Measurements from ENCODE around the gene CHRD. TPM values are rescaled to one million over a fixed set of nuclear protein-coding genes. Genes with fewer than 3 reads are reported as not detected.

CHRD gene
- total and polyA plus RNA-seq, 7 experiments from 2014 or later, result not detected

- ATAC-seq (peak; percentile 3), DNase-seq (no peak)
- no peaks in the 10 kb centered on the region for H3K27me3 Mint-ChIP-seq
- H3K4me1 Mint-ChIP-seq, result peaks cover 16 to 52% (median 19%) of the 10 kb centered on the region in 7 donors
- Histone ChIP-seq H3K36me3 (ENCODE audit: control insufficient read depth in 2 of 3, insufficient read depth in 3 of 3, low read length in 3 of 3) (peaks cover 9 to 45% (median 13%) of the 10 kb centered on the region in 3 experiments), H3K4me3 (ENCODE audit: low read length) (peak overlapping the region; percentile 66), H3K4me1 (ENCODE audit: control insufficient read depth in 2 of 2, insufficient read depth in 2 of 2, low read length in 2 of 2) (peaks cover 8 to 10% of the 10 kb centered on the region in 2 donors), H3K9me3 (ENCODE audit: control insufficient read depth in 2 of 3, low read length in 3 of 3) (no peaks in the 10 kb centered on the region), H3K27me3 (ENCODE audit: control insufficient read depth in 2 of 2, insufficient read depth in 2 of 2, low read length in 2 of 2) (no peaks in the 10 kb centered on the region), H3K27ac (ENCODE audit: low read depth, low read length) (peak overlapping the region; percentile 96)
- H3K4me3 Mint-ChIP-seq, result peak overlapping the region; percentile 79 to 96 (median 92)
- peak overlapping the region; percentile 62 to 99 (median 96) for H3K27ac Mint-ChIP-seq
- POLR2A ChIA-PET, result interaction anchor here (1.0 kb wide), 1 partner anchor 25 kb away, joined by 3 read pairs; no protein-coding TSS in a partner anchor
- CTCF ChIA-PET, result no interaction called here
- peaks cover 0 to 3% (median 0%) of the 10 kb centered on the region in 11 donors for H3K9me3 Mint-ChIP-seq
- peaks cover 0 to 21% (median 5%) of the 10 kb centered on the region in 5 donors for H3K36me3 Mint-ChIP-seq
- intact Hi-C loops (cut with micrococcal nuclease), result loop anchor here (1.0 kb wide), 4 partner anchors 21 to 86 kb away; partner anchors contain the start of genes EIF4G1 (in 2 of the 2), PSMD2 (in 2 of the 2) and EEF1AKMT4 (in 1 of the 2)
Measured at GRCh38 chr3:184335291-184335660, 44.6 kb upstream of the CHRD start.

- peaks cover 0 to 19% (median 5%) of the 10 kb centered on the region in 5 donors for H3K36me3 Mint-ChIP-seq
- Histone ChIP-seq H3K4me3 (ENCODE audit: low read length) (peak overlapping the region; percentile 66), H3K27me3 (ENCODE audit: control insufficient read depth in 2 of 2, insufficient read depth in 2 of 2, low read length in 2 of 2) (no peaks in the 10 kb centered on the region), H3K9me3 (ENCODE audit: control insufficient read depth in 2 of 3, low read length in 3 of 3) (no peaks in the 10 kb centered on the region), H3K4me1 (ENCODE audit: control insufficient read depth in 2 of 2, insufficient read depth in 2 of 2, low read length in 2 of 2) (peaks cover 8 to 10% of the 10 kb centered on the region in 2 donors), H3K27ac (ENCODE audit: low read depth, low read length) (peak overlapping the region; percentile 96), H3K36me3 (ENCODE audit: control insufficient read depth in 2 of 3, insufficient read depth in 3 of 3, low read length in 3 of 3) (peaks cover 9 to 40% (median 13%) of the 10 kb centered on the region in 3 experiments)
- DNase-seq, result peak; percentile 78 to 96 (median 87)
- peak overlapping the region; percentile 76 to 99 (median 96) for H3K27ac Mint-ChIP-seq
- peak overlapping the region; percentile 88 to 96 (median 92) for H3K4me3 Mint-ChIP-seq
- ChIA-PET CTCF (no interaction called here), POLR2A (interaction anchor here (1.0 kb wide), 1 partner anchor 25 kb away, joined by 3 read pairs; no protein-coding TSS in a partner anchor)
- H3K4me1 Mint-ChIP-seq, result peaks cover 18 to 54% (median 22%) of the 10 kb centered on the region in 7 donors
- intact Hi-C loops (cut with micrococcal nuclease), result loop anchor here (1.0 kb wide), 4 partner anchors 22 to 87 kb away; partner anchors contain the start of genes EIF4G1 (in 2 of the 2), PSMD2 (in 2 of the 2) and EEF1AKMT4 (in 1 of the 2)
- peaks cover 0 to 3% (median 0%) of the 10 kb centered on the region in 11 donors for H3K9me3 Mint-ChIP-seq
- ATAC-seq, result peak; percentile 86
- H3K27me3 Mint-ChIP-seq, result no peaks in the 10 kb centered on the region
Measured at GRCh38 chr3:184335661-184336546, 44.0 kb upstream of the CHRD start.

GRCh38 chr3:184336547-184337398, 43.1 kb upstream of the CHRD start:
- peaks cover 0 to 3% (median 0%) of the 10 kb centered on the region in 11 donors for H3K9me3 Mint-ChIP-seq
- peak in 3 of 9 donors; percentile 9 to 32 (median 30) for DNase-seq
- intact Hi-C loops (cut with micrococcal nuclease), result no loop called here
- Histone ChIP-seq H3K36me3 (ENCODE audit: control insufficient read depth in 2 of 3, insufficient read depth in 3 of 3, low read length in 3 of 3) (peaks cover 8 to 32% (median 13%) of the 10 kb centered on the region in 3 experiments), H3K4me1 (ENCODE audit: control insufficient read depth in 2 of 2, insufficient read depth in 2 of 2, low read length in 2 of 2) (peaks cover 8 to 10% of the 10 kb centered on the region in 2 donors), H3K27ac (ENCODE audit: low read depth, low read length) (peak overlapping the region; percentile 96), H3K4me3 (ENCODE audit: low read length) (peak overlapping the region; percentile 66), H3K27me3 (ENCODE audit: control insufficient read depth in 2 of 2, insufficient read depth in 2 of 2, low read length in 2 of 2) (no peaks in the 10 kb centered on the region), H3K9me3 (ENCODE audit: control insufficient read depth in 2 of 3, low read length in 3 of 3) (no peaks in the 10 kb centered on the region)
- peaks cover 0 to 14% (median 5%) of the 10 kb centered on the region in 5 donors for H3K36me3 Mint-ChIP-seq
- peak overlapping the region; percentile 88 to 96 (median 92) for H3K4me3 Mint-ChIP-seq
- ChIA-PET CTCF (interaction anchor here (0.5 to 0.6 kb wide), 3 partner anchors 99 to 440 kb away, joined by 3 to 4 read pairs (median 3); no protein-coding TSS in a partner anchor), POLR2A (interaction anchor here (0.7 kb wide), 1 partner anchor 21 kb away, joined by 3 read pairs; no protein-coding TSS in a partner anchor)
- peaks cover 18 to 61% (median 25%) of the 10 kb centered on the region in 7 donors for H3K4me1 Mint-ChIP-seq
- H3K27ac Mint-ChIP-seq, result peak overlapping the region; percentile 71 to 97 (median 91)
- H3K27me3 Mint-ChIP-seq, result no peaks in the 10 kb centered on the region
- ATAC-seq, result peak; percentile 6

GRCh38 chr3:184337399-184337714, 42.5 kb upstream of the CHRD start, which contains the start of gene FAM131A:
Gene FAM131A, plus strand, starts transcription at chr3:184337600. Its CDS starts 31 bp downstream, at chr3:184337631.
- Mint-ChIP-seq H3K4me3 (peak within 1 kb of the TSS; percentile 88 to 96 (median 92)), H3K27ac (peak within 1 kb of the TSS; percentile 71 to 97 (median 91)), H3K4me1 (peaks cover 18 to 58% (median 25%) of the 10 kb centered on the region in 7 donors), H3K36me3 (peaks cover 0 to 11% (median 5%) of the 10 kb centered on the region in 5 donors), H3K9me3 (peaks cover 0 to 3% (median 0%) of the 10 kb centered on the region in 11 donors), H3K27me3 (no peaks in the 10 kb centered on the region)
- Histone ChIP-seq H3K27ac (ENCODE audit: low read depth, low read length) (peak within 1 kb of the TSS; percentile 96), H3K36me3 (ENCODE audit: control insufficient read depth in 2 of 3, insufficient read depth in 3 of 3, low read length in 3 of 3) (peaks cover 2 to 30% (median 9%) of the 10 kb centered on the region in 3 experiments), H3K4me1 (ENCODE audit: control insufficient read depth in 2 of 2, insufficient read depth in 2 of 2, low read length in 2 of 2) (peaks cover 8 to 10% of the 10 kb centered on the region in 2 donors), H3K4me3 (ENCODE audit: low read length) (peak within 1 kb of the TSS; percentile 66), H3K9me3 (ENCODE audit: control insufficient read depth in 2 of 3, low read length in 3 of 3) (no peaks in the 10 kb centered on the region), H3K27me3 (ENCODE audit: control insufficient read depth in 2 of 2, insufficient read depth in 2 of 2, low read length in 2 of 2) (no peaks in the 10 kb centered on the region)
- DNase-seq (no peak), ATAC-seq (no peak)
- intact Hi-C loops (cut with micrococcal nuclease), result no loop called here
- ChIA-PET CTCF (interaction anchor here (0.5 to 0.9 kb wide), 4 partner anchors 100 to 441 kb away, joined by 3 to 4 read pairs (median 4); no protein-coding TSS in a partner anchor), POLR2A (interaction anchor here (0.7 kb wide), 1 partner anchor 22 kb away, joined by 3 read pairs; no protein-coding TSS in a partner anchor)

- Mint-ChIP-seq H3K4me3 (peak overlapping the region; percentile 0 to 93 (median 42)), H3K36me3 (peaks cover 0 to 7% (median 1%) of the 10 kb centered on the region in 5 donors), H3K9me3 (peaks cover 0 to 3% (median 0%) of the 10 kb centered on the region in 11 donors), H3K4me1 (peaks cover 18 to 52% (median 25%) of the 10 kb centered on the region in 7 donors), H3K27me3 (no peaks in the 10 kb centered on the region), H3K27ac (peak overlapping the region in 3 of 9 donors; percentile 48 to 97 (median 51))
- Histone ChIP-seq H3K27ac (ENCODE audit: low read depth, low read length) (no peak overlapping the region), H3K27me3 (ENCODE audit: control insufficient read depth in 2 of 2, insufficient read depth in 2 of 2, low read length in 2 of 2) (no peaks in the 10 kb centered on the region), H3K9me3 (ENCODE audit: control insufficient read depth in 2 of 3, low read length in 3 of 3) (no peaks in the 10 kb centered on the region), H3K4me3 (ENCODE audit: low read length) (no peak overlapping the region), H3K36me3 (ENCODE audit: control insufficient read depth in 2 of 3, insufficient read depth in 3 of 3, low read length in 3 of 3) (peaks cover 0 to 30% (median 3%) of the 10 kb centered on the region in 3 experiments), H3K4me1 (ENCODE audit: control insufficient read depth in 2 of 2, insufficient read depth in 2 of 2, low read length in 2 of 2) (peaks cover 8 to 10% of the 10 kb centered on the region in 2 donors)
- DNase-seq, result no peak
- no peak for ATAC-seq
- intact Hi-C loops (cut with micrococcal nuclease), result no loop called here
- CTCF ChIA-PET, result interaction anchor here (0.9 kb wide), 1 partner anchor 206 kb away, joined by 4 read pairs; no protein-coding TSS in a partner anchor
- POLR2A ChIA-PET, result no interaction called here
Measured at GRCh38 chr3:184337981-184338380, 41.9 kb upstream of the CHRD start.
